ENCODE measurements around the gene C9orf78. TPM values are rescaled to one million over a fixed set of nuclear protein-coding genes. Genes with fewer than 3 reads are reported as not detected.

Gene C9orf78
- total and polyA plus RNA-seq, 2 experiments from 2014 or later, result 34.4 to 84.6 TPM

GRCh38 chr9:129836311-129837007 lies 1.4 kb upstream of the C9orf78 start (continued):
- TF ChIP-seq ZNF462 (CRISPR knock-in tag; IDR thresholded peaks at IDR 0.05) (no peak), EZH2 (IDR thresholded peaks at IDR 0.05; ENCODE audit: low read depth, unreplicated experiment) (no peak), JUNB (IDR thresholded peaks at IDR 0.05; ENCODE audit: unreplicated experiment) (no peak), CREB1 (CRISPR knock-in tag; IDR thresholded peaks at IDR 0.05; ENCODE audit: low read depth) (no peak), EZH2phosphoT487 (IDR thresholded peaks at IDR 0.05; ENCODE audit: unreplicated experiment) (no peak)

DNA sequence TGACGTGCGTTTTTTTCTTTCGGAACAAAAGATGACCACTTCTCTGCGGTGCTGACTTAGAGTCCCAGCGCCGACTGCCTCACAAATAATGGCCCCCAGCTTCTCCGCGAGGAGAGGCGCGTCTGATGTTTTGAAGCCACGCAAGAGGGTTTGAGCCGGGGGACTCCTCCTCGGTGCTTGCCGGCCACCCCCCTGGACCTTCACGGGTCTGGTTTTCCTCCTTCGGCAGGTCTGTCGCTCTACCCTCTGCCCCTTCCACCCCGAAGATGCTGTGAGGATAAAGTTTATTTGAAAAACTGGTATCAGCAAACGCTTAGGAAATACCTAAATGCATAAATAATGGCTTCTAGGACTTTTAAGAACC lies 767 bp upstream of the C9orf78 start:
- Mint-ChIP-seq H3K36me3 (ENCODE audit: low read depth) (peaks cover 17% of the 10 kb centered on the region), H3K9me3 (no peaks in the 10 kb centered on the region; the same call in 2 of the 3 replicates), H3K4me1 (peaks cover 50% of the 10 kb centered on the region), H3K27me3 (ENCODE audit: insufficient read depth, low read depth, poor library complexity) (peaks cover 11% of the 10 kb centered on the region), H3K4me3 (peak overlapping the region; percentile 95), H3K27ac (peak overlapping the region; percentile 92)
- H3K9me2 ChIP-seq (ENCODE audit: insufficient read depth), result no peaks in the 10 kb centered on the region
- TF ChIP-seq REST (IDR thresholded peaks at IDR 0.05; ENCODE audit: unreplicated experiment), result no peak
- TF ChIP-seq, protein P1, sequence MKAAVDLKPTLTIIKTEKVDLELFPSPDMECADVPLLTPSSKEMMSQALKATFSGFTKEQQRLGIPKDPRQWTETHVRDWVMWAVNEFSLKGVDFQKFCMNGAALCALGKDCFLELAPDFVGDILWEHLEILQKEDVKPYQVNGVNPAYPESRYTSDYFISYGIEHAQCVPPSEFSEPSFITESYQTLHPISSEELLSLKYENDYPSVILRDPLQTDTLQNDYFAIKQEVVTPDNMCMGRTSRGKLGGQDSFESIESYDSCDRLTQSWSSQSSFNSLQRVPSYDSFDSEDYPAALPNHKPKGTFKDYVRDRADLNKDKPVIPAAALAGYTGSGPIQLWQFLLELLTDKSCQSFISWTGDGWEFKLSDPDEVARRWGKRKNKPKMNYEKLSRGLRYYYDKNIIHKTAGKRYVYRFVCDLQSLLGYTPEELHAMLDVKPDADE (IDR thresholded peaks at IDR 0.05), result no peak
- TF ChIP-seq ZNF114 (CRISPR knock-in tag; IDR thresholded peaks at IDR 0.05), result no peak
- TF ChIP-seq CTCF (conservative IDR thresholded peaks at IDR 0.05; ENCODE audit: low read depth in 2 of 2), result no peak
- TF ChIP-seq EZH2 (IDR thresholded peaks at IDR 0.05; ENCODE audit: low read depth, unreplicated experiment), result no peak
- TF ChIP-seq NANOG (IDR thresholded peaks at IDR 0.05; ENCODE audit: borderline replicate concordance), result no peak
- no peak for TF ChIP-seq POLR2AphosphoS5 (IDR thresholded peaks at IDR 0.05; ENCODE audit: low read depth)
- no peak for TF ChIP-seq CREB1 (CRISPR knock-in tag; IDR thresholded peaks at IDR 0.05; ENCODE audit: low read depth)
- TF ChIP-seq EZH2phosphoT487 (IDR thresholded peaks at IDR 0.05; ENCODE audit: unreplicated experiment), result no peak
- H3K36me3 ChIP-seq (ENCODE audit: insufficient read depth), result peaks cover 20% of the 10 kb centered on the region
- ATAC-seq, result peak; percentile 8; the same call in 1 of the 3 replicates
- peak overlapping the region; percentile 97 for H3K4me3 ChIP-seq
- DNase-seq (ENCODE audit: low spot score), result peak; percentile 52
- H3K4me2 ChIP-seq, result peak overlapping the region; percentile 99
- H3K27me3 ChIP-seq (ENCODE audit: insufficient read depth), result no peaks in the 10 kb centered on the region
- peaks cover 37% of the 10 kb centered on the region for H3K4me1 ChIP-seq (ENCODE audit: insufficient read depth)
- peaks cover 9% of the 10 kb centered on the region; the same call in 1 of the 2 replicates for H3F3A ChIP-seq (replicated peaks; ENCODE audit: low read depth)
- H3K79me2 ChIP-seq (replicated peaks; ENCODE audit: insufficient read depth), result peaks cover 11% of the 10 kb centered on the region
- H3K27ac ChIP-seq (ENCODE audit: low read depth), result peak overlapping the region; percentile 80
- H2AFZ ChIP-seq, result peak overlapping the region; percentile 86
- no peaks in the 10 kb centered on the region for H4K20me1 ChIP-seq (replicated peaks; ENCODE audit: insufficient read depth)
